IMR-90 (cell line): ENCODE results near the gene MMEL1. TPM values are rescaled to one million over a fixed set of nuclear protein-coding genes. Genes with fewer than 3 reads are reported as not detected.

Source experiments
- ATAC-seq: fragments of 200-7000 bp; cut with Tn5 transposase; 2 replicates; pipeline ENCODE4 v1.9.1; 2020; ENCODE audit warnings: low read depth, mild to moderate bottlenecking, moderate library complexity
- BruUV-seq: library from RNA; stranded (reverse); fragments of 400-500 nt; replicated peaks from 2 replicates; lab custom pipeline; 2021; lab: Mats Ljungman, UMichigan
- CTCF ChIA-PET: fragments of 300-600 bp; formaldehyde crosslinking; extraction: SDS; loops from one replicate; lab custom pipeline; 2021; ENCODE audit warnings: antibody characterized with exemption; lab: Yijun Ruan, JAX
- POLR2A ChIA-PET: fragments of 300-600 bp; sonication (Branson Sonifier 250); formaldehyde crosslinking; loops from one replicate; lab custom pipeline; 2022; ENCODE audit warnings: antibody characterized with exemption; ENCODE audit not compliant: unreplicated experiment; lab: Charles Lee
- DNase-seq: peaks from one replicate; pipeline ENCODE4 v3.0.0; 2013
- H2AFZ ChIP-seq: replicated peaks from 2 replicates; pipeline ENCODE3; 2013; ENCODE audit warnings: low read length, mild to moderate bottlenecking; ENCODE audit not compliant: poor library complexity
- H2AK5ac ChIP-seq: 2 replicates; pipeline ENCODE4 v1.6.1; 2013; ENCODE audit warnings: low read depth, low read length, inconsistent platforms
- H2AK9ac ChIP-seq: replicated peaks from 2 replicates; pipeline ENCODE3; 2013; ENCODE audit warnings: mild to moderate bottlenecking, low read depth, low read length, moderate library complexity; ENCODE audit not compliant: poor library complexity
- H2BK120ac ChIP-seq: 2 replicates; pipeline ENCODE4 v1.6.1; 2013; ENCODE audit warnings: low read depth, low read length, inconsistent platforms
- H2BK15ac ChIP-seq: 3 replicates; pipeline ENCODE4 v1.6.1; 2013; ENCODE audit warnings: low read depth, low read length, inconsistent platforms
- H2BK20ac ChIP-seq: 2 replicates; pipeline ENCODE4 v1.6.1; 2013; ENCODE audit warnings: low read depth, mild to moderate bottlenecking, inconsistent platforms, low read length, moderate library complexity
- H2BK5ac ChIP-seq: 2 replicates; pipeline ENCODE4 v1.6.1; 2013; ENCODE audit warnings: mild to moderate bottlenecking, low read depth, low read length, inconsistent platforms; ENCODE audit not compliant: poor library complexity, severe bottlenecking
- H3K14ac ChIP-seq: replicated peaks from 2 replicates; pipeline ENCODE4 v1.6.1; 2013; ENCODE audit warnings: low read depth, low read length, inconsistent platforms
- H3K18ac ChIP-seq: 2 replicates; pipeline ENCODE4 v1.6.1; 2013; ENCODE audit warnings: low read depth, low read length, control low read depth
- H3K23ac ChIP-seq: 2 replicates; pipeline ENCODE4 v1.6.1; 2013; ENCODE audit warnings: low read depth, low read length, inconsistent platforms
- H3K27ac ChIP-seq: 2 replicates; pipeline ENCODE4 v1.5.1; 2013; ENCODE audit warnings: mild to moderate bottlenecking, control low read depth, low read length; ENCODE audit not compliant: insufficient read depth
- H3K27me3 ChIP-seq: 2 replicates; pipeline ENCODE4 v1.6.1; 2013; ENCODE audit warnings: low read length; ENCODE audit not compliant: control insufficient read depth, insufficient read depth
- H3K36me3 ChIP-seq: 2 replicates; pipeline ENCODE4 v1.6.1; 2013; ENCODE audit warnings: low read length, mixed read lengths; ENCODE audit not compliant: control insufficient read depth, insufficient read depth
- H3K4ac ChIP-seq: 2 replicates; pipeline ENCODE4 v1.6.1; 2013; ENCODE audit warnings: low read depth, low read length, inconsistent platforms
- H3K4me1 ChIP-seq: 2 replicates; pipeline ENCODE4 v1.6.1; 2013; ENCODE audit warnings: low read length, mixed read lengths; ENCODE audit not compliant: control insufficient read depth, insufficient read depth
- H3K4me2 ChIP-seq: 2 replicates; pipeline ENCODE4 v1.6.1; 2013; ENCODE audit warnings: low read depth, mild to moderate bottlenecking, control low read depth, low read length, moderate library complexity
- H3K4me3 ChIP-seq: 2 replicates; pipeline ENCODE4 v1.5.1; 2013; ENCODE audit warnings: low read depth, mild to moderate bottlenecking, control low read depth, low read length, moderate library complexity; ENCODE audit not compliant: insufficient read depth
- H3K56ac ChIP-seq: 2 replicates; pipeline ENCODE4 v1.6.1; 2013; ENCODE audit warnings: low read length, inconsistent platforms; ENCODE audit not compliant: insufficient read depth; ENCODE audit errors: extremely low read depth
- H3K79me1 ChIP-seq, 2 experiments: 2 replicates each; pipeline ENCODE4 v1.6.1; 2013; ENCODE audit warnings: low read length in 2 of 2, inconsistent platforms in 1 of 2, low read depth in 1 of 2
- H3K9ac ChIP-seq: 2 replicates; pipeline ENCODE4 v1.6.1; 2013; ENCODE audit warnings: low read depth, low read length, control low read depth
- H3K9me1 ChIP-seq: 2 replicates; pipeline ENCODE4 v1.6.1; 2013; ENCODE audit warnings: low read length, inconsistent platforms; ENCODE audit not compliant: insufficient read depth
- H3K9me3 ChIP-seq: 2 replicates; pipeline ENCODE4 v1.6.1; 2013; ENCODE audit warnings: low read length; ENCODE audit not compliant: control insufficient read depth, insufficient read depth
- H4K20me1 ChIP-seq: 2 replicates; pipeline ENCODE4 v1.6.1; 2013; ENCODE audit warnings: low read length, inconsistent platforms; ENCODE audit not compliant: insufficient read depth
- H4K5ac ChIP-seq: 2 replicates; pipeline ENCODE4 v1.6.1; 2013; ENCODE audit warnings: mild to moderate bottlenecking, low read depth, low read length, control low read depth
- H4K8ac ChIP-seq, 2 experiments: 2 replicates each; pipeline ENCODE4 v1.6.1; 2013; ENCODE audit warnings: low read depth in 2 of 2, low read length in 2 of 2, control low read depth in 1 of 2, inconsistent platforms in 1 of 2
- H4K91ac ChIP-seq: 2 replicates; pipeline ENCODE4 v1.6.1; 2013; ENCODE audit warnings: low read depth, low read length, inconsistent platforms; ENCODE audit not compliant: insufficient read depth
- CTCF ChIP-seq: conservative IDR thresholded peaks from 2 replicates; pipeline ENCODE4 v1.5.1; 2012; ENCODE audit warnings: mild to moderate bottlenecking, low read depth, low read length, improper control_type of control experiment
- ELK1 ChIP-seq: fragments of 150-350 bp; IDR thresholded peaks from 2 replicates; pipeline ENCODE4 v1.6.1; 2016; ENCODE audit warnings: low read depth, mild to moderate bottlenecking, low read length, moderate library complexity, borderline replicate concordance
- FOS ChIP-seq: fragments of 150-350 bp; IDR thresholded peaks from 2 replicates; pipeline ENCODE4 v1.6.1; 2016; ENCODE audit warnings: low read depth, low read length
- MAFK ChIP-seq: IDR thresholded peaks from 2 replicates; pipeline ENCODE4 v1.6.1; 2012; ENCODE audit warnings: low read depth, low read length, improper control_type of control experiment
- NFE2L2 ChIP-seq: fragments of 150-350 bp; IDR thresholded peaks from 2 replicates; pipeline ENCODE4 v1.6.1; 2016; ENCODE audit warnings: low read depth, mild to moderate bottlenecking, low read length
- POLR2A ChIP-seq: IDR thresholded peaks from 2 replicates; pipeline ENCODE4 v1.6.1; 2012; ENCODE audit warnings: mild to moderate bottlenecking, low read depth, low read length
- RCOR1 ChIP-seq: IDR thresholded peaks from 2 replicates; pipeline ENCODE4 v1.6.1; 2012; ENCODE audit warnings: mild to moderate bottlenecking, low read length, improper control_type of control experiment; ENCODE audit not compliant: insufficient replicate concordance
- SMC3 ChIP-seq: fragments of 150-350 bp; IDR thresholded peaks from 2 replicates; pipeline ENCODE4 v1.6.1; 2016; ENCODE audit warnings: low read depth, mild to moderate bottlenecking, antibody characterized with exemption, low read length, moderate library complexity
- WGBS, 2 experiments: methylation state at CpG; one replicate each; pipeline versions ENCODE4 v1.1.5 to v1.1.7; 2013; ENCODE audit warnings: missing lambda C conversion rate in 2 of 2; ENCODE audit not compliant: insufficient read length in 1 of 2; ENCODE audit errors: extremely low coverage in 2 of 2; 5-methylcytosine and 5-hydroxymethylcytosine counted together
- dilution Hi-C: fragments of 300-500 bp; cut with HindIII; formaldehyde crosslinking; loops from one replicate; pipeline ENCODE4 v1.14.3; 2018; ENCODE audit warnings: low sequenced_read_pairs; ENCODE audit not compliant: unreplicated experiment
- in situ Hi-C: fragments of 300-500 bp; cut with MboI; formaldehyde crosslinking; loops from 3 replicates; pipeline ENCODE4 v1.14.3; 2019; ENCODE audit warnings: low sequenced_read_pairs, inconsistent platforms, mixed read lengths
- intact Hi-C: fragments of 100-400 bp; cut with micrococcal nuclease; formaldehyde crosslinking; loops from 2 replicates; pipeline ENCODE4 v1.10.0; 2022
- polyA plus RNA-seq, 3 experiments: library from polyadenylated mRNA; depleted of rRNA; stranded (reverse); fragments of >200 nt; gene quantifications; 2 replicates each; pipeline ENCODE4 v1.2.3, GENCODE V29; 2012; ENCODE audit warnings: low replicate concordance in 1 of 3
- total RNA-seq: library from RNA; depleted of rRNA; stranded (reverse); fragments of >200 nt; gene quantifications from 2 replicates; pipeline ENCODE4 v1.2.3, GENCODE V29; 2012

Gene MMEL1
- total and polyA plus RNA-seq, 2 of the 4 experiments (the other 2 are of a cell fraction), result under 0.01 to 0.12 TPM

- 45% methylated on average over 10 of the region's 24 CpGs; no CpG with 5 or more reads in 1 of the 2 experiments for WGBS, 2 experiments
- intact Hi-C loops, result no loop called here
These were observed 1.4 kb downstream of the MMEL1 start for GRCh38 chr1:2631136-2632050.

More at GRCh38 chr1:2631136-2632050, 1.4 kb downstream of the MMEL1 start:
- Histone ChIP-seq H2BK5ac (no peak overlapping the region), H3K36me3 (no peaks in the 10 kb centered on the region), H3K4me2 (no peak overlapping the region), H3K23ac (no peak overlapping the region), H2AFZ (no peak overlapping the region), H3K79me1 (no peaks in the 10 kb centered on the region), H2BK20ac (no peak overlapping the region), H3K56ac (no peak overlapping the region), H4K8ac (no peak overlapping the region), H4K91ac (no peak overlapping the region), H4K5ac (no peak overlapping the region), H2AK5ac (no peak overlapping the region), H3K27me3 (peaks cover 12% of the 10 kb centered on the region), H4K20me1 (no peaks in the 10 kb centered on the region), H3K14ac (no peak overlapping the region), H3K4me1 (no peaks in the 10 kb centered on the region), H3K9ac (no peak overlapping the region), H3K18ac (no peak overlapping the region), H2BK120ac (no peak overlapping the region), H3K4ac (no peak overlapping the region), H3K9me3 (no peaks in the 10 kb centered on the region), H3K9me1 (no peaks in the 10 kb centered on the region), H2BK15ac (no peak overlapping the region), H2AK9ac (no peak overlapping the region), H3K4me3 (no peak overlapping the region), H3K27ac (no peak overlapping the region)
- ATAC-seq (no peak), DNase-seq (no peak)
- in situ Hi-C loops (no loop called here), dilution Hi-C loops (no loop called here)
- no peak for TF ChIP-seq CTCF
- TF ChIP-seq POLR2A, result no peak
- no peak for TF ChIP-seq ELK1
- no peak for TF ChIP-seq SMC3
- no peak for TF ChIP-seq MAFK
- no peak for TF ChIP-seq RCOR1
- TF ChIP-seq FOS, result no peak
- no peak for TF ChIP-seq NFE2L2
- BruUV-seq, result no TSS peak
- POLR2A ChIA-PET, result no interaction called here
- CTCF ChIA-PET, result no interaction called here
